GM12892 (cell line): ENCODE data around the gene TCTA. TPM values are rescaled to one million over a fixed set of nuclear protein-coding genes. Genes with fewer than 3 reads are reported as not detected.

Source experiments
- DNase-seq: peaks from one replicate; pipeline ENCODE4 v3.0.0; 2011; ENCODE audit not compliant: insufficient read length
- FAIRE-seq: peaks from 2 replicates; lab custom pipeline; 2011; peaks lifted over from hg19 to GRCh38; lab: Jason Lieb, UNC
- POLR2A ChIP-seq: IDR thresholded peaks from 2 replicates; pipeline ENCODE4 v1.6.1; 2011; ENCODE audit warnings: low read depth, low read length, control low read depth
- POLR2AphosphoS5 ChIP-seq: IDR thresholded peaks from 2 replicates; pipeline ENCODE4 v1.6.1; 2011; ENCODE audit warnings: low read depth, low read length, control low read depth
- TAF1 ChIP-seq: IDR thresholded peaks from 2 replicates; pipeline ENCODE4 v1.6.1; 2011; ENCODE audit warnings: low read depth, mild to moderate bottlenecking, control low read depth, low read length, borderline replicate concordance
- polyA plus RNA-seq: library from polyadenylated mRNA; unstranded; fragments of >200 nt; gene quantifications from one replicate; pipeline ENCODE4 v1.2.1, GENCODE V29; 2012; ENCODE audit warnings: missing spikeins, inconsistent platforms; ENCODE audit not compliant: missing spikeins

TCTA gene, protein sequence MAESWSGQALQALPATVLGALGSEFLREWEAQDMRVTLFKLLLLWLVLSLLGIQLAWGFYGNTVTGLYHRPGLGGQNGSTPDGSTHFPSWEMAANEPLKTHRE
- 15.2 TPM for polyA plus RNA-seq

GRCh38 chr3:49411968-49412631, at the start of gene TCTA, which contains the start of gene RHOA:
TCTA (plus strand) TSS chr3:49412423; CDS start chr3:49412427, 4 bp downstream.
RHOA (minus strand) TSS chr3:49411976; CDS start chr3:49375589, 36,387 bp downstream.
- TF ChIP-seq TAF1, result peak; percentile 84
- peak; percentile 93 for TF ChIP-seq POLR2A
- peak; percentile 98 for TF ChIP-seq POLR2AphosphoS5
- DNase-seq, result peak; percentile 97
- peak; percentile 100 for FAIRE-seq

GRCh38 chr3:49362561-49362960, 49.7 kb upstream of the TCTA start:
- no peak for FAIRE-seq

GRCh38 chr3:49370585-49371290, 41.5 kb upstream of the TCTA start:
- no peak for TF ChIP-seq TAF1
- TF ChIP-seq POLR2AphosphoS5, result 0 out of 2 replicates have a peak, but pooled peaks have one; percentile 30
- DNase-seq (no peak), FAIRE-seq (no peak)

More at GRCh38 chr3:49362561-49362960, 49.7 kb upstream of the TCTA start:
- TF ChIP-seq POLR2A, result no peak
- no peak for TF ChIP-seq TAF1
- TF ChIP-seq POLR2AphosphoS5, result no peak
- no peak for DNase-seq

- FAIRE-seq, result peak; percentile 50
- no peak for DNase-seq
- TF ChIP-seq TAF1 (no peak), POLR2AphosphoS5 (no peak), POLR2A (no peak)
Observed at GRCh38 chr3:49371946-49372345, 40.3 kb upstream of the TCTA start.

GRCh38 chr3:49377483-49377882, 34.7 kb upstream of the TCTA start:
- FAIRE-seq, result peak; percentile 62
- no peak for DNase-seq
- TF ChIP-seq POLR2A (no peak), TAF1 (no peak), POLR2AphosphoS5 (no peak)

DNA sequence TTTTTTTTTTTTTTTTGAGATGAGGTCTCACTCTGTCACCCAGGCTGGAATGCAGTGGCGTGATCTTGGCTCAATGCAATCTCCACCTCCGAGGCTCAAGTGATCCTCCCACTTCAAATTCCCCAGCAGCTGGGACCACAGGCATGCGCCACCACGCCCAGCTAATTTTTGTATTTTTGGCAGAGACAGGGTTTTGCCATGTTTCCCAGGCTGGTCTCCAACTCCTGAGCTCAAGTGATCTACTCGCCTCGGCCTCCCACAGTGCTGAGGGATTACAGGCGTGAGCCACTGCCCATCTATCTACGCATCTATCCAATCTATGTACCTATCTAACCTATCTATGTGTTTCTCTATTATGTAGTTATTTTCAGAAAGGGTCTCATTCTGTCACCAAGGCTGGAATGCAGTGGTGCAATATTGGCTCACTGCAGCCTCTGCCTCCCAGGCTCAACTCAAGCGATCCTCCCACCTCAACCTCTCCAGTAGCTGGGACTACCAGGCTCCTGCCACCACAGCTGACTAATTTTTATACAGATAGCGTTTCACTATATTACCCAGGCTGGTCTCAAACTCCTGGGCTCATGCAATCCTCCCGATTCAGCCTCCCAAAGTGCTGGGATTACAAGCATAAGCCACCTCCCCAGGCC, 33.9 kb upstream of the TCTA start:
- FAIRE-seq, result peak; percentile 24
- no peak for DNase-seq
- no peak for TF ChIP-seq POLR2AphosphoS5
- no peak for TF ChIP-seq TAF1
- no peak for TF ChIP-seq POLR2A

GRCh38 chr3:49383387-49383786, 28.8 kb upstream of the TCTA start:
- no peak for TF ChIP-seq TAF1
- no peak for TF ChIP-seq POLR2A
- TF ChIP-seq POLR2AphosphoS5, result no peak
- FAIRE-seq, result no peak

GRCh38 chr3:49385617-49386016, 26.6 kb upstream of the TCTA start:
- TF ChIP-seq POLR2A (no peak), TAF1 (no peak), POLR2AphosphoS5 (no peak)
- FAIRE-seq (no peak), DNase-seq (no peak)

More at GRCh38 chr3:49383387-49383786, 28.8 kb upstream of the TCTA start:
- DNase-seq, result no peak

- TF ChIP-seq POLR2A (no peak), POLR2AphosphoS5 (no peak), TAF1 (no peak)
- no peak for FAIRE-seq
Observed at GRCh38 chr3:49386056-49386756, 26.0 kb upstream of the TCTA start.

DNA sequence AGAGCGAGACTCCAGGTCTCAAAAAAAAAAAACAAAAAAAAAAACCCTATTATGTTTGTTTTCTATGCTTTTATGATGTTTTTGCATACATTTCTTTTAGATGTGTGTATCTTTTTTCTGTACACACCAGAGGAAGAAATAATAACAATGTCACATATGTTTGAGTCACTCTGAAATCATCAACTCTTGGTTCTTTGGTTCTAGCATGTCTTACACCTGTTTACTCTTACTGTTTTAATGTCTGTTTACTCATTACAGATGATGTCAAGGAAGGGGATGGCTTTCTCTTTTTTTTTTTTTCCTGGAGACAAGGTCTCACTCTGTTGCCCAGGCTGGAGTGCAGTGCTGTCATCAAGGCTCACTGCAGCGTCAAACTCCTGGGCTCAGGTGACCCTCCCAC, 24.5 kb upstream of the TCTA start:
- DNase-seq (no peak), FAIRE-seq (no peak)
- TF ChIP-seq TAF1, result no peak
- TF ChIP-seq POLR2A, result no peak
- no peak for TF ChIP-seq POLR2AphosphoS5

More at GRCh38 chr3:49386056-49386756, 26.0 kb upstream of the TCTA start:
- no peak for DNase-seq

DNA sequence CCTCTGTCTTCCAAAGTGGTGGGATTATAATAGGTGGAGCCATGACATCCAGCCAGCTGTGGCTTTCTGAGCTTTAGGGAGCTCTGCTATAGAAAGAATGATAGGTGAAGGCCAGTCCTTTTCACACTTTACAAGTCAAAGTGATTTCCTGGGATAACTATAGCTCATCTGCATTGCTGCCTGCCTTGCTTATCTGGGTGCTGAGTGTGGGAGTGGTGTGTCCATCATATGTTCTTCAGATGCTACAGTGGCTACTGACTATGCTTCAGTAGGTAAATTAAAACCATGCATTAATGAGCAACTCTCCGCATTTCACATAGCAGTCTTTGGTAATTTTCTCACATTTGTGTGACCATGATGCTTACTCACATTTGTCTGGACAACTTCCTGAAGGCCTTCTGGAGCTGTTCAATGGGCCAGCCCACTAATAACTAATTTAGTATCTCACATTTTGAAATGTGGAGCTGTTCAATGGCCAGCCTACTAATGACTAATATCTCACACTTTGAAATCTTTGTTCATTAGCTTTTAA, 23.9 kb upstream of the TCTA start:
- TF ChIP-seq POLR2A, result no peak
- TF ChIP-seq POLR2AphosphoS5, result no peak
- TF ChIP-seq TAF1, result no peak
- FAIRE-seq (peak; percentile 5), DNase-seq (no peak)
